ENCODE results near the gene DOCK11. TPM values are rescaled to one million over a fixed set of nuclear protein-coding genes. Genes with fewer than 3 reads are reported as not detected.

Gene DOCK11
- total and polyA plus RNA-seq, 10 of the 15 experiments (the other 5 are each of a cell fraction or from before 2014, with no cell fraction given), result 16.3 to 30.7 (median 19.8) TPM

DNA sequence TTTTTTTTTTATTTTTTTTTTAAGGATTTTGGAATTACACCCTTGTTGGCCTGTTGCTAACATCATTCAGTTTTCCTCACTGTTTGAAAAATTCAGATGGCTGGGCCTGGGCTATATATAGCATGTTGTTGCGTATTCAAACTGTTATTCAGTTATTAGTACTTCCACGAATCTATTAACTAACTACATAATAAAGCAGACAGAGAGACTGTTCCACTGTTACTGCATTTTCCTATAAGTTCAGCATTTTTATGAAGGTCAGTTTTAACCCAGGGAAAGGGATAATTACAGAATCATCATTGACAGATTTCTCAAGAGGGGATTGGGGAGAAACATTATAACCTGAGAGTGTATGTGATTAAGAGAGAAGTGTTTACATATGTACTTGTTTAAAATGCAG lies 3.1 kb downstream of the DOCK11 start:
- H3K79me2 ChIP-seq (ENCODE audit: control insufficient read depth, insufficient read depth, low read length), result peaks cover 26% of the 10 kb centered on the region
- H3K36me3 ChIP-seq (ENCODE audit: control insufficient read depth in 2 of 2, insufficient read depth in 2 of 2, low read length in 1 of 2), result no peaks in the 10 kb centered on the region
- no peaks in the 10 kb centered on the region for H3K27me3 ChIP-seq (replicated peaks in 1 of 2; ENCODE audit: control insufficient read depth in 2 of 2, insufficient read depth in 2 of 2, low read length in 1 of 2)
- no peak overlapping the region for H3K9ac ChIP-seq (ENCODE audit: control insufficient read depth, insufficient read depth, low read length)
- in situ Hi-C loops (cut with MboI) (no loop called here), intact Hi-C loops (cut with micrococcal nuclease; ENCODE audit: unreplicated experiment) (no loop called here)
- POLR2A ChIA-PET, result interaction anchor here (1.8 kb wide), 1 partner anchor 37 kb away, joined by 7 read pairs; no protein-coding TSS in a partner anchor
- FAIRE-seq, result no peak
- no peak for ATAC-seq
- TF ChIP-seq TCF7 (IDR thresholded peaks at IDR 0.05; ENCODE audit: borderline replicate concordance), result no peak
- WGBS (ENCODE audit: insufficient coverage, insufficient replicate concordance, low lambda C conversion rate, missing lambda C conversion rate), result 0% methylated on average over 2 of the region's 2 CpGs
- DNase-seq (ENCODE audit: low read depth, low spot score), result no peak
- H3K9me3 ChIP-seq (replicated peaks; ENCODE audit: control insufficient read depth, insufficient read depth, low read length), result no peaks in the 10 kb centered on the region
- H4K20me1 ChIP-seq (ENCODE audit: control insufficient read depth, insufficient read depth), result no peaks in the 10 kb centered on the region
- no peak overlapping the region for H3K27ac ChIP-seq (ENCODE audit: control insufficient read depth, insufficient read depth)
- peak overlapping the region; percentile 44; the same call in 1 of the 2 replicates for H3K4me3 ChIP-seq
- no peak overlapping the region for H2AFZ ChIP-seq (ENCODE audit: control insufficient read depth, low read depth, low read length)
- SMC1A ChIA-PET (ENCODE audit: uncharacterized antibody, unreplicated experiment), result interaction anchor here (0.7 to 1.6 kb wide), 4 partner anchors 17 to 759 kb away, joined by 3 to 4 read pairs (median 4); no protein-coding TSS in a partner anchor
- RAD21 ChIA-PET (ENCODE audit: unreplicated experiment), result interaction anchor here (3.7 kb wide), 1 partner anchor 30 kb away, joined by 33 read pairs; no protein-coding TSS in a partner anchor
- BruUV-seq (replicated peaks), result no TSS peak
- no peak overlapping the region for H3K4me2 ChIP-seq (ENCODE audit: control insufficient read depth, insufficient read depth)
- H3K4me1 ChIP-seq (ENCODE audit: control insufficient read depth, insufficient read depth, low read length), result peaks cover 5% of the 10 kb centered on the region; the same call in 1 of the 2 replicates
- CTCF ChIA-PET, result interaction anchor here (0.7 to 0.8 kb wide), 3 partner anchors 33 to 58 kb away, joined by 3 read pairs; no protein-coding TSS in a partner anchor

DNA sequence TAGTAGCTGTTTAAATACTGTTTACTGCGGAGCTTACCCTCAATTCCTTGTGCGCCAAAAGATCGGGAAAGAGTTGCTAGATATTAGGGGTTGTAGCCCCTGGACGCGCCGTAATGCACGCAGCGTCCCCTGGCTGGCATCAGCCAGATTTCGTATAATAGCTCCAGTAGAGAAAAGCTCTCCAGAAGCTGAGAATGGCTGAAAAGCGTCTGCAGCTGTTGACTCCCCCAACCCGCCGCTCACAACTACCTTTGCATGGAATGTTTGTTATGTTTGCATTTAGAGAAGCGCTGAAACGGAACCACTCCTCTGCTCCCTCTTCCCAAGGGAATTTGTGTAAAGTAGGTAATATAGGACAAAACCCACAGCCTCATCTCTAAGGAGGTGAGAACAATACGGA lies 3.7 kb downstream of the DOCK11 start:
- CTCF ChIA-PET, result no interaction called here
- Histone ChIP-seq H3K27ac (ENCODE audit: control insufficient read depth, insufficient read depth) (no peak overlapping the region), H2AFZ (ENCODE audit: control insufficient read depth, low read depth, low read length) (no peak overlapping the region), H3K36me3 (ENCODE audit: control insufficient read depth in 2 of 2, insufficient read depth in 2 of 2, low read length in 1 of 2) (no peaks in the 10 kb centered on the region), H3K4me3 (no peak overlapping the region), H3K4me2 (ENCODE audit: control insufficient read depth, insufficient read depth) (no peak overlapping the region), H4K20me1 (ENCODE audit: control insufficient read depth, insufficient read depth) (no peaks in the 10 kb centered on the region), H3K9me3 (replicated peaks; ENCODE audit: control insufficient read depth, insufficient read depth, low read length) (no peaks in the 10 kb centered on the region), H3K9ac (ENCODE audit: control insufficient read depth, insufficient read depth, low read length) (no peak overlapping the region), H3K27me3 (replicated peaks in 1 of 2; ENCODE audit: control insufficient read depth in 2 of 2, insufficient read depth in 2 of 2, low read length in 1 of 2) (no peaks in the 10 kb centered on the region), H3K4me1 (ENCODE audit: control insufficient read depth, insufficient read depth, low read length) (peaks cover 6% of the 10 kb centered on the region; the same call in 1 of the 2 replicates), H3K79me2 (ENCODE audit: control insufficient read depth, insufficient read depth, low read length) (peaks cover 27% of the 10 kb centered on the region)
- intact Hi-C loops (cut with micrococcal nuclease; ENCODE audit: unreplicated experiment) (no loop called here), in situ Hi-C loops (cut with MboI) (no loop called here)
- no peak for FAIRE-seq
- SMC1A ChIA-PET (ENCODE audit: uncharacterized antibody, unreplicated experiment), result interaction anchor here (0.8 to 1.6 kb wide), 2 partner anchors 29 to 64 kb away, joined by 3 to 4 read pairs; no protein-coding TSS in a partner anchor
- DNase-seq (ENCODE audit: low read depth, low spot score), result no peak
- POLR2A ChIA-PET, result no interaction called here
- RAD21 ChIA-PET (ENCODE audit: unreplicated experiment), result no interaction called here
- 72% methylated on average over 15 of the region's 15 CpGs for WGBS (ENCODE audit: insufficient coverage, insufficient replicate concordance, low lambda C conversion rate, missing lambda C conversion rate)
- no TSS peak for BruUV-seq (replicated peaks)
- no peak for ATAC-seq
- no peak for TF ChIP-seq SMARCA5 (IDR thresholded peaks at IDR 0.05)
- no peak for TF ChIP-seq MTA2 (IDR thresholded peaks at IDR 0.05; ENCODE audit: low read depth)
- TF ChIP-seq, protein P1, sequence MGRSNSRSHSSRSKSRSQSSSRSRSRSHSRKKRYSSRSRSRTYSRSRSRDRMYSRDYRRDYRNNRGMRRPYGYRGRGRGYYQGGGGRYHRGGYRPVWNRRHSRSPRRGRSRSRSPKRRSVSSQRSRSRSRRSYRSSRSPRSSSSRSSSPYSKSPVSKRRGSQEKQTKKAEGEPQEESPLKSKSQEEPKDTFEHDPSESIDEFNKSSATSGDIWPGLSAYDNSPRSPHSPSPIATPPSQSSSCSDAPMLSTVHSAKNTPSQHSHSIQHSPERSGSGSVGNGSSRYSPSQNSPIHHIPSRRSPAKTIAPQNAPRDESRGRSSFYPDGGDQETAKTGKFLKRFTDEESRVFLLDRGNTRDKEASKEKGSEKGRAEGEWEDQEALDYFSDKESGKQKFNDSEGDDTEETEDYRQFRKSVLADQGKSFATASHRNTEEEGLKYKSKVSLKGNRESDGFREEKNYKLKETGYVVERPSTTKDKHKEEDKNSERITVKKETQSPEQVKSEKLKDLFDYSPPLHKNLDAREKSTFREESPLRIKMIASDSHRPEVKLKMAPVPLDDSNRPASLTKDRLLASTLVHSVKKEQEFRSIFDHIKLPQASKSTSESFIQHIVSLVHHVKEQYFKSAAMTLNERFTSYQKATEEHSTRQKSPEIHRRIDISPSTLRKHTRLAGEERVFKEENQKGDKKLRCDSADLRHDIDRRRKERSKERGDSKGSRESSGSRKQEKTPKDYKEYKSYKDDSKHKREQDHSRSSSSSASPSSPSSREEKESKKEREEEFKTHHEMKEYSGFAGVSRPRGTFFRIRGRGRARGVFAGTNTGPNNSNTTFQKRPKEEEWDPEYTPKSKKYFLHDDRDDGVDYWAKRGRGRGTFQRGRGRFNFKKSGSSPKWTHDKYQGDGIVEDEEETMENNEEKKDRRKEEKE (IDR thresholded peaks at IDR 0.05), result no peak
- TF ChIP-seq, protein P2, sequence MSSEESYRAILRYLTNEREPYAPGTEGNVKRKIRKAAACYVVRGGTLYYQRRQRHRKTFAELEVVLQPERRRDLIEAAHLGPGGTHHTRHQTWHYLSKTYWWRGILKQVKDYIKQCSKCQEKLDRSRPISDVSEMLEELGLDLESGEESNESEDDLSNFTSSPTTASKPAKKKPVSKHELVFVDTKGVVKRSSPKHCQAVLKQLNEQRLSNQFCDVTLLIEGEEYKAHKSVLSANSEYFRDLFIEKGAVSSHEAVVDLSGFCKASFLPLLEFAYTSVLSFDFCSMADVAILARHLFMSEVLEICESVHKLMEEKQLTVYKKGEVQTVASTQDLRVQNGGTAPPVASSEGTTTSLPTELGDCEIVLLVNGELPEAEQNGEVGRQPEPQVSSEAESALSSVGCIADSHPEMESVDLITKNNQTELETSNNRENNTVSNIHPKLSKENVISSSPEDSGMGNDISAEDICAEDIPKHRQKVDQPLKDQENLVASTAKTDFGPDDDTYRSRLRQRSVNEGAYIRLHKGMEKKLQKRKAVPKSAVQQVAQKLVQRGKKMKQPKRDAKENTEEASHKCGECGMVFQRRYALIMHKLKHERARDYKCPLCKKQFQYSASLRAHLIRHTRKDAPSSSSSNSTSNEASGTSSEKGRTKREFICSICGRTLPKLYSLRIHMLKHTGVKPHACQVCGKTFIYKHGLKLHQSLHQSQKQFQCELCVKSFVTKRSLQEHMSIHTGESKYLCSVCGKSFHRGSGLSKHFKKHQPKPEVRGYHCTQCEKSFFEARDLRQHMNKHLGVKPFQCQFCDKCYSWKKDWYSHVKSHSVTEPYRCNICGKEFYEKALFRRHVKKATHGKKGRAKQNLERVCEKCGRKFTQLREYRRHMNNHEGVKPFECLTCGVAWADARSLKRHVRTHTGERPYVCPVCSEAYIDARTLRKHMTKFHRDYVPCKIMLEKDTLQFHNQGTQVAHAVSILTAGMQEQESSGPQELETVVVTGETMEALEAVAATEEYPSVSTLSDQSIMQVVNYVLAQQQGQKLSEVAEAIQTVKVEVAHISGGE (CRISPR knock-in tag; IDR thresholded peaks at IDR 0.05), result no peak
- TF ChIP-seq, protein P3, sequence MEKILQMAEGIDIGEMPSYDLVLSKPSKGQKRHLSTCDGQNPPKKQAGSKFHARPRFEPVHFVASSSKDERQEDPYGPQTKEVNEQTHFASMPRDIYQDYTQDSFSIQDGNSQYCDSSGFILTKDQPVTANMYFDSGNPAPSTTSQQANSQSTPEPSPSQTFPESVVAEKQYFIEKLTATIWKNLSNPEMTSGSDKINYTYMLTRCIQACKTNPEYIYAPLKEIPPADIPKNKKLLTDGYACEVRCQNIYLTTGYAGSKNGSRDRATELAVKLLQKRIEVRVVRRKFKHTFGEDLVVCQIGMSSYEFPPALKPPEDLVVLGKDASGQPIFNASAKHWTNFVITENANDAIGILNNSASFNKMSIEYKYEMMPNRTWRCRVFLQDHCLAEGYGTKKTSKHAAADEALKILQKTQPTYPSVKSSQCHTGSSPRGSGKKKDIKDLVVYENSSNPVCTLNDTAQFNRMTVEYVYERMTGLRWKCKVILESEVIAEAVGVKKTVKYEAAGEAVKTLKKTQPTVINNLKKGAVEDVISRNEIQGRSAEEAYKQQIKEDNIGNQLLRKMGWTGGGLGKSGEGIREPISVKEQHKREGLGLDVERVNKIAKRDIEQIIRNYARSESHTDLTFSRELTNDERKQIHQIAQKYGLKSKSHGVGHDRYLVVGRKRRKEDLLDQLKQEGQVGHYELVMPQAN (conservative IDR thresholded peaks at IDR 0.05), result no peak
- TF ChIP-seq POLR2AphosphoS5 (IDR thresholded peaks at IDR 0.05; ENCODE audit: low read length), result no peak
- no peak for TF ChIP-seq STAT3 (IDR thresholded peaks at IDR 0.05; ENCODE audit: low read depth, low read length)
- no peak for TF ChIP-seq POU2F2 (IDR thresholded peaks at IDR 0.05; ENCODE audit: borderline replicate concordance, low read depth, low read length)
